HCT116 (cell line): ENCODE data around the gene ATOH8. TPM values are rescaled to one million over a fixed set of nuclear protein-coding genes. Genes with fewer than 3 reads are reported as not detected.

ENCODE experiments used
- ATAC-seq: fragments of 200-7000 bp; cut with Tn5 transposase; 2 replicates; pipeline ENCODE4 v1.9.1; 2020; ENCODE audit warnings: mild to moderate bottlenecking, moderate library complexity
- BruUV-seq: library from RNA; stranded (reverse); fragments of 400-500 nt; replicated peaks from 2 replicates; lab custom pipeline; 2021; lab: Mats Ljungman, UMichigan
- CTCF ChIA-PET: fragments of 300-600 bp; sonication (Branson Sonifier 250); formaldehyde crosslinking; loops from one replicate; lab custom pipeline; 2021; ENCODE audit warnings: antibody characterized with exemption; lab: Charles Lee
- POLR2A ChIA-PET: fragments of 300-600, 350-600 bp; sonication (Branson Sonifier 250); formaldehyde crosslinking; loops from one replicate; lab custom pipeline; 2021; ENCODE audit warnings: antibody characterized with exemption; lab: Charles Lee
- RAD21 ChIA-PET, 2 experiments: fragments of 300-600 bp; sonication (Branson Sonifier 250); formaldehyde crosslinking; loops; one replicate each; lab custom pipeline; 2023; ENCODE audit warnings: low total read pairs in 2 of 2; ENCODE audit not compliant: uncharacterized antibody in 2 of 2, unreplicated experiment in 2 of 2, low non-redundant PET in 1 of 2; lab: Charles Lee
- DNase-seq: peaks from one replicate; pipeline ENCODE4 v3.0.0-alpha.2; 2010; ENCODE audit warnings: low read depth, low spot score
- H2AFZ ChIP-seq: fragments of 200-600 bp; shearing (Covaris generic), sonication (generic); 2 replicates; pipeline ENCODE4 v1.6.1; 2017; ENCODE audit warnings: low read depth, mixed run types, mixed read lengths, antibody characterized with exemption, low read length; ENCODE audit not compliant: poor library complexity, severe bottlenecking
- H3K27ac ChIP-seq: 2 replicates; pipeline ENCODE4 v1.5.1; 2012; ENCODE audit warnings: low read depth, low read length
- H3K27me3 ChIP-seq: fragments of 200-600 bp; sonication (generic); 2 replicates; pipeline ENCODE4 v1.6.1; 2016; ENCODE audit warnings: mixed run types, low read length, mixed read lengths; ENCODE audit not compliant: insufficient read depth
- H3K36me3 ChIP-seq, 2 experiments: fragments of 200-500 bp in 1 of 2; fragments of 200-600 bp in 1 of 2; sonication (Bioruptor generic) in 1 of 2; sonication (generic) in 1 of 2; 2 replicates each; pipeline versions ENCODE4 v1.5.1 to v1.6.1; 2014 to 2016; ENCODE audit warnings: low read length in 2 of 2, inconsistent platforms in 1 of 2, mixed read lengths in 1 of 2, mixed run types in 1 of 2; ENCODE audit not compliant: insufficient read depth in 2 of 2, control insufficient read depth in 1 of 2
- H3K4me1 ChIP-seq, 2 experiments: fragments of 200-600 bp in 1 of 2; sonication (generic) in 1 of 2; 2 replicates each; pipeline versions ENCODE4 v1.5.1 to v1.6.1; 2012 to 2017; ENCODE audit warnings: low read length in 2 of 2, inconsistent platforms in 1 of 2, mild to moderate bottlenecking in 1 of 2, mixed read lengths in 1 of 2, mixed run types in 1 of 2, moderate library complexity in 1 of 2; ENCODE audit not compliant: insufficient read depth in 2 of 2, control insufficient read depth in 1 of 2
- H3K4me2 ChIP-seq: fragments of 200-600 bp; sonication (generic); 2 replicates; pipeline ENCODE4 v1.6.1; 2017; ENCODE audit warnings: mixed run types, low read length, mixed read lengths
- H3K4me3 ChIP-seq, 2 experiments: fragments of 200-600 bp in 1 of 2; sonication (generic) in 1 of 2; replicated peaks in 1 of 2; 2 replicates each; pipeline ENCODE4 v1.5.1; 2011 to 2016; ENCODE audit warnings: low read length in 2 of 2, control low read depth in 1 of 2, low read depth in 1 of 2, mild to moderate bottlenecking in 1 of 2, mixed read lengths in 1 of 2, mixed run types in 1 of 2
- H3K79me2 ChIP-seq: fragments of 200-600 bp; sonication (generic); 2 replicates; pipeline ENCODE4 v1.6.1; 2017; ENCODE audit warnings: mild to moderate bottlenecking, mixed run types, low read length, moderate library complexity, mixed read lengths; ENCODE audit not compliant: insufficient read depth
- H3K9ac ChIP-seq: fragments of 200-600 bp; sonication (generic); 2 replicates; pipeline ENCODE4 v1.6.1; 2016; ENCODE audit warnings: low read length, mixed read lengths
- H3K9me2 ChIP-seq: fragments of 200-600 bp; sonication (generic), shearing (Covaris generic); 2 replicates; pipeline ENCODE4 v1.6.1; 2017; ENCODE audit warnings: mixed run types, mild to moderate bottlenecking, moderate library complexity; ENCODE audit not compliant: insufficient read depth
- H3K9me3 ChIP-seq, 2 experiments: fragments of 200-500 bp in 1 of 2; fragments of 200-600 bp in 1 of 2; sonication (Bioruptor generic) in 1 of 2; sonication (generic) in 1 of 2; 2 replicates each; pipeline ENCODE4 v1.6.1; 2014 to 2017; ENCODE audit warnings: low read length in 2 of 2, mixed read lengths in 2 of 2, inconsistent platforms in 1 of 2, low read depth in 1 of 2, mild to moderate bottlenecking in 1 of 2, mixed run types in 1 of 2, moderate library complexity in 1 of 2; ENCODE audit not compliant: control insufficient read depth in 1 of 2, insufficient read depth in 1 of 2
- H4K20me1 ChIP-seq: fragments of 200-600 bp; sonication (generic), shearing (Covaris generic); 2 replicates; pipeline ENCODE4 v1.6.1; 2017; ENCODE audit warnings: mixed run types, mild to moderate bottlenecking, moderate library complexity; ENCODE audit not compliant: insufficient read depth
- CBX3 ChIP-seq: IDR thresholded peaks from 2 replicates; pipeline ENCODE4 v1.6.1; 2012; ENCODE audit warnings: low read depth
- EGR1 ChIP-seq: IDR thresholded peaks from 2 replicates; pipeline ENCODE4 v1.6.1; 2012; ENCODE audit warnings: low read depth
- ELF1 ChIP-seq: IDR thresholded peaks from 2 replicates; pipeline ENCODE4 v1.6.1; 2012; ENCODE audit warnings: low read depth, borderline replicate concordance
- EZH2 ChIP-seq: fragments of 200-600 bp; sonication (generic); IDR thresholded peaks from 2 replicates; pipeline ENCODE4 v1.6.1; 2017; ENCODE audit warnings: antibody characterized with exemption, mixed run types
- EZH2phosphoT487 ChIP-seq: fragments of 200-600 bp; IDR thresholded peaks from 2 replicates; pipeline ENCODE4 v1.6.1; 2018; ENCODE audit warnings: antibody characterized with exemption, borderline replicate concordance
- FOSL1 ChIP-seq: IDR thresholded peaks from 2 replicates; pipeline ENCODE4 v1.6.1; 2012; ENCODE audit warnings: low read depth
- JUND ChIP-seq: IDR thresholded peaks from 2 replicates; pipeline ENCODE4 v1.6.1; 2012
- POLR2A ChIP-seq: IDR thresholded peaks from 2 replicates; pipeline ENCODE4 v1.7.0; 2011; ENCODE audit warnings: borderline replicate concordance; ENCODE audit not compliant: insufficient read depth, insufficient read length; ENCODE audit errors: extremely low read depth
- POLR2AphosphoS5 ChIP-seq: IDR thresholded peaks from 2 replicates; pipeline ENCODE4 v1.6.1; 2011; ENCODE audit warnings: mild to moderate bottlenecking, low read depth, low read length, moderate library complexity
- RAD21 ChIP-seq: IDR thresholded peaks from 2 replicates; pipeline ENCODE4 v1.6.1; 2012; ENCODE audit warnings: low read depth, mild to moderate bottlenecking
- SIN3A ChIP-seq: IDR thresholded peaks from 2 replicates; pipeline ENCODE4 v1.6.1; 2012; ENCODE audit warnings: low read depth
- SP1 ChIP-seq: IDR thresholded peaks from 2 replicates; pipeline ENCODE4 v1.6.1; 2012; ENCODE audit warnings: low read depth
- SRF ChIP-seq: IDR thresholded peaks from 2 replicates; pipeline ENCODE4 v1.6.1; 2012; ENCODE audit warnings: low read depth
- TCF7L2 ChIP-seq: IDR thresholded peaks from 2 replicates; pipeline ENCODE4 v1.7.0; 2011; ENCODE audit warnings: borderline replicate concordance, inconsistent platforms; ENCODE audit not compliant: insufficient read depth, insufficient read length; ENCODE audit errors: extremely low read depth
- ZNF274 ChIP-seq: fragments of 200-500 bp; sonication (Bioruptor generic); IDR thresholded peaks from 2 replicates; pipeline ENCODE4 v1.6.1; 2014; ENCODE audit warnings: mild to moderate bottlenecking, low read depth, low read length, inconsistent platforms
- intact Hi-C: fragments of 100-400 bp; cut with micrococcal nuclease; formaldehyde crosslinking; loops from 2 replicates; pipeline ENCODE4 v1.10.0; 2022
- total RNA-seq: library from RNA; stranded (reverse); gene quantifications from one replicate; pipeline ENCODE4 v1.2.1, GENCODE V29; 2021; ENCODE audit not compliant: unreplicated experiment
- TF ChIP-seq, protein P1 (sequence below): IDR thresholded peaks from 2 replicates; pipeline ENCODE4 v1.6.1; 2011; ENCODE audit warnings: mild to moderate bottlenecking, low read length, moderate library complexity; ENCODE audit not compliant: insufficient replicate concordance; ENCODE audit errors: extremely low read depth
- TF ChIP-seq, protein P2 (sequence below), 3 experiments: fragments of 200-600 bp in 1 of 3; sonication (generic) in 1 of 3; IDR thresholded peaks in 2 of 3; conservative IDR thresholded peaks in 1 of 3; 2 replicates each; pipeline ENCODE4 v1.5.1; 2012 to 2017; ENCODE audit warnings: low read depth in 2 of 3, low read length in 2 of 3, antibody characterized with exemption in 1 of 3, borderline replicate concordance in 1 of 3, control low read depth in 1 of 3, mild to moderate bottlenecking in 1 of 3, mixed read lengths in 1 of 3, mixed run types in 1 of 3, moderate library complexity in 1 of 3; ENCODE audit not compliant: insufficient read depth in 1 of 3

Gene ATOH8
- total RNA-seq, 1 experiment from 2014 or later, result 0.74 TPM

- Histone ChIP-seq H3K9ac (no peak overlapping the region), H3K4me2 (no peak overlapping the region)
- TF ChIP-seq TCF7L2 (no peak), SIN3A (no peak), SP1 (no peak), CBX3 (no peak), ELF1 (no peak), POLR2AphosphoS5 (no peak), RAD21 (no peak), POLR2A (no peak), EZH2 (no peak), SRF (no peak), FOSL1 (no peak), ZNF274 (no peak), JUND (no peak), EZH2phosphoT487 (no peak), EGR1 (no peak)
- TF ChIP-seq, protein P1, sequence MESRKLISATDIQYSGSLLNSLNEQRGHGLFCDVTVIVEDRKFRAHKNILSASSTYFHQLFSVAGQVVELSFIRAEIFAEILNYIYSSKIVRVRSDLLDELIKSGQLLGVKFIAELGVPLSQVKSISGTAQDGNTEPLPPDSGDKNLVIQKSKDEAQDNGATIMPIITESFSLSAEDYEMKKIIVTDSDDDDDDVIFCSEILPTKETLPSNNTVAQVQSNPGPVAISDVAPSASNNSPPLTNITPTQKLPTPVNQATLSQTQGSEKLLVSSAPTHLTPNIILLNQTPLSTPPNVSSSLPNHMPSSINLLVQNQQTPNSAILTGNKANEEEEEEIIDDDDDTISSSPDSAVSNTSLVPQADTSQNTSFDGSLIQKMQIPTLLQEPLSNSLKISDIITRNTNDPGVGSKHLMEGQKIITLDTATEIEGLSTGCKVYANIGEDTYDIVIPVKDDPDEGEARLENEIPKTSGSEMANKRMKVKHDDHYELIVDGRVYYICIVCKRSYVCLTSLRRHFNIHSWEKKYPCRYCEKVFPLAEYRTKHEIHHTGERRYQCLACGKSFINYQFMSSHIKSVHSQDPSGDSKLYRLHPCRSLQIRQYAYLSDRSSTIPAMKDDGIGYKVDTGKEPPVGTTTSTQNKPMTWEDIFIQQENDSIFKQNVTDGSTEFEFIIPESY, result no peak
- TF ChIP-seq, protein P2, sequence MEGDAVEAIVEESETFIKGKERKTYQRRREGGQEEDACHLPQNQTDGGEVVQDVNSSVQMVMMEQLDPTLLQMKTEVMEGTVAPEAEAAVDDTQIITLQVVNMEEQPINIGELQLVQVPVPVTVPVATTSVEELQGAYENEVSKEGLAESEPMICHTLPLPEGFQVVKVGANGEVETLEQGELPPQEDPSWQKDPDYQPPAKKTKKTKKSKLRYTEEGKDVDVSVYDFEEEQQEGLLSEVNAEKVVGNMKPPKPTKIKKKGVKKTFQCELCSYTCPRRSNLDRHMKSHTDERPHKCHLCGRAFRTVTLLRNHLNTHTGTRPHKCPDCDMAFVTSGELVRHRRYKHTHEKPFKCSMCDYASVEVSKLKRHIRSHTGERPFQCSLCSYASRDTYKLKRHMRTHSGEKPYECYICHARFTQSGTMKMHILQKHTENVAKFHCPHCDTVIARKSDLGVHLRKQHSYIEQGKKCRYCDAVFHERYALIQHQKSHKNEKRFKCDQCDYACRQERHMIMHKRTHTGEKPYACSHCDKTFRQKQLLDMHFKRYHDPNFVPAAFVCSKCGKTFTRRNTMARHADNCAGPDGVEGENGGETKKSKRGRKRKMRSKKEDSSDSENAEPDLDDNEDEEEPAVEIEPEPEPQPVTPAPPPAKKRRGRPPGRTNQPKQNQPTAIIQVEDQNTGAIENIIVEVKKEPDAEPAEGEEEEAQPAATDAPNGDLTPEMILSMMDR (IDR thresholded peaks at IDR 0.05 in 2 of 3, conservative IDR thresholded peaks at IDR 0.05 in 1 of 3; ENCODE audit: borderline replicate concordance in 1 of 3, insufficient read depth in 1 of 3, low read depth in 2 of 3, low read length in 2 of 3), result no peak
- TF ChIP-seq, all 23 proteins: peak for 0
- no peaks in the 10 kb centered on the region for H3K9me2 ChIP-seq
- RAD21 ChIA-PET, result no interaction called here
- no TSS peak for BruUV-seq
- CTCF ChIA-PET, result no interaction called here
- ATAC-seq (no peak), DNase-seq (no peak)
- no peak overlapping the region for H2AFZ ChIP-seq
- H3K79me2 ChIP-seq, result no peaks in the 10 kb centered on the region
- POLR2A ChIA-PET, result no interaction called here
- no peaks in the 10 kb centered on the region for H3K36me3 ChIP-seq
- H3K9me3 ChIP-seq, result no peaks in the 10 kb centered on the region
- H3K4me1 ChIP-seq, result peaks cover 21 to 29% of the 10 kb centered on the region in 2 experiments
- intact Hi-C loops, result no loop called here
- H3K4me3 ChIP-seq, result no peak overlapping the region
- no peak overlapping the region for H3K27ac ChIP-seq
- peaks cover 50% of the 10 kb centered on the region for H3K27me3 ChIP-seq
- H4K20me1 ChIP-seq, result no peaks in the 10 kb centered on the region
Measured at GRCh38 chr2:85756195-85756594, 2.4 kb downstream of the ATOH8 start.
